Mammary epithelial cell (primary cell): ENCODE measurements around the gene KRTAP12-3.

ENCODE experiments used
- CTCF ChIP-seq, 2 donors: IDR thresholded peaks in 1 of 2; conservative IDR thresholded peaks in 1 of 2; 2 replicates each; pipeline ENCODE4 v1.5.1; 2011 to 2012; ENCODE audit warnings: inconsistent platforms in 2 of 2, low read length in 2 of 2, mild to moderate bottlenecking in 2 of 2, control low read depth in 1 of 2, low read depth in 1 of 2; ENCODE audit not compliant: insufficient read depth in 1 of 2; ENCODE audit errors: extremely low read depth in 1 of 2
- EZH2 ChIP-seq: IDR thresholded peaks from 2 replicates; pipeline ENCODE4 v1.6.1; 2012; ENCODE audit warnings: low read length, inconsistent platforms, borderline replicate concordance

- TF ChIP-seq CTCF (conservative IDR thresholded peaks at IDR 0.05 in 1 of 2, IDR thresholded peaks at IDR 0.05 in 1 of 2; ENCODE audit: extremely low read depth in 1 of 2, insufficient read depth in 1 of 2, low read depth in 1 of 2, low read length in 2 of 2) (no peak), EZH2 (no peak)
Observed at GRCh38 chr21:44628707-44629391, 28.9 kb upstream of the KRTAP12-3 start.
